GM12878 (cell line): ENCODE measurements around the gene KIFC3.

Experiments
- CTCF ChIP-seq, 3 experiments: IDR thresholded peaks in 2 of 3; conservative IDR thresholded peaks in 1 of 3; 2 replicates each; pipeline ENCODE4 v1.5.1; 2011; ENCODE audit warnings: low read depth in 3 of 3, low read length in 3 of 3, mild to moderate bottlenecking in 3 of 3, control low read depth in 2 of 3, moderate library complexity in 2 of 3, inconsistent platforms in 1 of 3, mixed read lengths in 1 of 3; ENCODE audit not compliant: control insufficient read depth in 2 of 3, insufficient read depth in 1 of 3; ENCODE audit errors: extremely low read depth in 1 of 3
- MYC ChIP-seq: IDR thresholded peaks from 2 replicates; pipeline ENCODE4 v1.6.1; 2011; ENCODE audit warnings: mild to moderate bottlenecking, low read length, moderate library complexity, inconsistent platforms; ENCODE audit not compliant: insufficient read depth, insufficient replicate concordance, insufficient read length, severe bottlenecking

DNA sequence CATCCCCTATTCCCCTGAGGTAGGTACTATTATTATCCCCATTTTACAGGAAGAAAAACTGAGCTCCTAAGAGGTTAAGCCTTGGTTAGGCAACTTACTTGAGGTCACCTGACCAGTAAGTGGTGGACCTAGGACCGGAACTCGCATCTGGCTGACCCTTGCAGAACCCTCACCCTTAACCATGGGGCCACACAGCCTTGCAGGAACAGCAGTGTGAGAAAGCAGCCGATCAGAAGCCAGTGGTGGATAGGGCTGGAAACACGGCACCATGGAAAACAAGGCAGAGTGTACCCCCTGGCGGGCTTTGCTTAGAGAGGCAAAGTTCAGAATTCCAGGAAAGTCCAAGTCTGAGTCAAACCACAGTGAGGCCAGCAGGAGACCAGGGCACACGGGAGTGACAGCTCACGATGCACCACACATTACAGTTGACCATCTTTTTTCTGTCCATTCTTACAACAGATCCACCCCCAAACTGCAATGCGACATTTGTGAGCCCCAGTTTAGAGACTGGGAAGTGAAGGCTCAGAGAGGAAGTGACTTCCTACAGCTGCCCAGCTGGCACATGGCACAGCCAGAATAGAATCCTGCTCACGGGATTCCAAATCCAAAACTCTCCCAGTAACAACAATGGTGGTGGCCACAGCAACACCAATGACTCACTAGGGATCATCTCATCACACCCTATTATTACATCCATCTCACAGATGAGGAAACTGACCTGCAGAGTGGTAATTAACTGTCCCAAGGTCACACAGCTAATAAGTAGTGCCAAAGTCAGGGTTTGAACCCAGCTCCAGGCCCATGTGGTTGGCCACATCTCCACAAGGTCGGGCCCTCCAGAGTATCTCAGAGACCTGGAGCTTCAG is 20.3 kb downstream of the KIFC3 start:
- TF ChIP-seq MYC (no peak), CTCF (IDR thresholded peaks at IDR 0.05 in 2 of 3, conservative IDR thresholded peaks at IDR 0.05 in 1 of 3; ENCODE audit: control insufficient read depth in 2 of 3, extremely low read depth in 1 of 3, insufficient read depth in 1 of 3, low read depth in 3 of 3, low read length in 3 of 3) (no peak)
